Liver (tissue), 3 donors: ENCODE measurements around the gene GRXCR2.
"Not testable (repeated sequence)": the region's sequence is repeated elsewhere in the genome, so short reads cannot be mapped to it uniquely, and the experiment has no call there.

Experiments
- ATF3 ChIP-seq: IDR thresholded peaks from 2 replicates; pipeline ENCODE4 v1.6.1; 2016; ENCODE audit warnings: antibody characterized with exemption
- CTCF ChIP-seq: fragments of 150-350 bp; IDR thresholded peaks from 2 replicates; pipeline ENCODE4 v1.5.1; 2017; ENCODE audit warnings: improper control_type of control experiment, low read depth, low read length; ENCODE audit not compliant: missing input control
- FOXA1 ChIP-seq: IDR thresholded peaks from 2 replicates; pipeline ENCODE4 v1.6.1; 2016; ENCODE audit warnings: antibody characterized with exemption
- MAX ChIP-seq: IDR thresholded peaks from 2 replicates; pipeline ENCODE4 v1.6.1; 2016; ENCODE audit warnings: antibody characterized with exemption
- RAD21 ChIP-seq, 2 donors: IDR thresholded peaks; 2 replicates each; pipeline ENCODE4 v1.6.1; 2016; ENCODE audit warnings: antibody characterized with exemption in 2 of 2, mild to moderate bottlenecking in 2 of 2
- REST ChIP-seq: IDR thresholded peaks from 2 replicates; pipeline ENCODE4 v1.6.1; 2016; ENCODE audit warnings: antibody characterized with exemption, mild to moderate bottlenecking
- YY1 ChIP-seq: IDR thresholded peaks from 2 replicates; pipeline ENCODE4 v1.6.1; 2016; ENCODE audit warnings: antibody characterized with exemption, mild to moderate bottlenecking
- donor health status: healthy.
- donor health status: healthy.

GRCh38 chr5:145836241-145836640 lies 36.6 kb downstream of the GRXCR2 start:
- not testable (repeated sequence) for TF ChIP-seq CTCF; ATF3; MAX; REST; FOXA1; RAD21 (IDR thresholded peaks at IDR 0.05); YY1
